ENCODE results near the gene TMCC2.
"Not testable (repeated sequence)": the region's sequence is repeated elsewhere in the genome, so short reads cannot be mapped to it uniquely, and the experiment has no call there.

Gene TMCC2

DNA sequence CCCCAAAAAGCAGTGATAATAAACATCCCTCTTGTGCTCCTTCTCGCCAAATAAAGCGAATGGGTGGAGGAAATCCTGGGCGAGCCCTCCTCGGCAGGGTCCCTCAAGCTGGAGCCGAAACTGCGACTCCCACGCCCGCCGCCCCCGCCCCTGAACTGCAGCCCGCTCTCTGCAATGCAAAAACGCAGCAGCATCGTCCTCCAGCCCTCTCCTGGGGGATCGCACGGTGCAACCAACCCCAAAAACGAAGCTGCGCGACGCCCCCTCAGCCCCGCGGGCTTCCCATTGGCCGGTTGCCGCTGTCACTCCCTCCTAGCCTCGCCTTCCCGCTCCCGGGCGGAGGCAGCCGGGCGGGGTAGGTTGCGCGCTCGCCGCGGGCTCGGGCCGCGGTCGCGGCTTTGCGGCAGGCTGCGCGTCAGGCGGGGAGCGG lies at the start of gene TMCC2:
Gene TMCC2 (plus strand): TSS at position 363 of the 430 bp plus-strand sequence. CDS start 619 bp downstream, outside the sequence.
- peak; percentile 84 for DNase-seq (ENCODE audit: low read depth)

DNA sequence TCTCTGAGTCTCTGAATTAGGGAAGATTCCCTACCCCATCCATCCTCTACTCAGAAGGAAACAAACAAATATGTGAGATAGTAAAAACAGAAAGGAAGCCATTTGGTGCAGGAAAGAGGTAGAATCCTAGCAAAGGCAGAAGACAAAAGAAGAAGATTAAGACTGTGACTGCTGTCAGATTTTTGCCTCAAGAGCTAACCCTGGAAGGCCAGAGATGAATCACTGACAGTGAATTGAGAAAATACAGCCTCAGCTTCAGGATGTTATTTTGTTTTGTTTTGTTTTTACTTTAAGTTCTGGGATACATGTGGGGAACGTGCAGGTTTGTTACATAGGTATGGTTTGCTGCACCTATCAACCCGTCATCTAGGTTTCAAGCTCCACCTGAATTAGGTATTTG lies 47.9 kb upstream of the TMCC2 start:
- no peak for DNase-seq (ENCODE audit: low read depth)

DNA sequence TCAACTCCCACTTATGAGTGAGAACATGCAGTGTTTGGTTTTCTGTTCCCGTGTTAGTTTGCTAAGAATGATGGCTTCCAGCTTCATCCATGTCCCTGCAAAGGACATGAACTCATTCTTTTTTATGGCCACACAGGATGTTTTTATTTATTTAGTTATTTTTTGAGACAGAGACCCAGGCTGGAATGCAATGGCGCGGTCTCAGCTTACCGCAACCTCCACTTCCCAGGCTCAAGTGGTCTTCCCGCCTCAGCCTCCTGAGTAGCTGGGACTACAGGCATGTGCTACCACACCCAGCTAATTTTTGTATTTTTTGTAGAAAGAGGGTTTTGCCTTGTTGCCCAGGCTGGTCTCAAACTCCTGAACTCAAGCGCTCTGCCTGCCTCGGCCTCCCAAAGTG lies 47.4 kb upstream of the TMCC2 start:
- not testable (repeated sequence) for DNase-seq (ENCODE audit: low read depth)

DNA sequence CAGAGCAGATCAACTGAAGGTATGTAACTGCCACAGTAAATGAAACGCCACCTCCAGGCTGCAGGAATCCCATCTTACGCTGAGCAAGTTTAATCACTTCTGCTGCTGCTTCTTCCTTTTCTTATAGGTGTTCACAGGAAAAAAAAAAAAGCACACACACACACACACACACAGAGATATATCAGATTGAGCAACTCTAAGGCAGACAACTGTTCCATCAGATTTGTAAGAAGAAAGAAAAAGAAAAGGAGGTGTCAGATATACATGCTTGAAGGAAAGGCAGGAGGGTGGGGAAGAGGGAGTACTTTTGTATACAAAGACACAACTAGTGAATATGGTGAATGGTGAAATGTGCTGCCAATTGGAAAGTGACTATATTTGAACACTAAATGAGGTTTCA lies 44.8 kb upstream of the TMCC2 start:
- no peak for DNase-seq (ENCODE audit: low read depth)

DNA sequence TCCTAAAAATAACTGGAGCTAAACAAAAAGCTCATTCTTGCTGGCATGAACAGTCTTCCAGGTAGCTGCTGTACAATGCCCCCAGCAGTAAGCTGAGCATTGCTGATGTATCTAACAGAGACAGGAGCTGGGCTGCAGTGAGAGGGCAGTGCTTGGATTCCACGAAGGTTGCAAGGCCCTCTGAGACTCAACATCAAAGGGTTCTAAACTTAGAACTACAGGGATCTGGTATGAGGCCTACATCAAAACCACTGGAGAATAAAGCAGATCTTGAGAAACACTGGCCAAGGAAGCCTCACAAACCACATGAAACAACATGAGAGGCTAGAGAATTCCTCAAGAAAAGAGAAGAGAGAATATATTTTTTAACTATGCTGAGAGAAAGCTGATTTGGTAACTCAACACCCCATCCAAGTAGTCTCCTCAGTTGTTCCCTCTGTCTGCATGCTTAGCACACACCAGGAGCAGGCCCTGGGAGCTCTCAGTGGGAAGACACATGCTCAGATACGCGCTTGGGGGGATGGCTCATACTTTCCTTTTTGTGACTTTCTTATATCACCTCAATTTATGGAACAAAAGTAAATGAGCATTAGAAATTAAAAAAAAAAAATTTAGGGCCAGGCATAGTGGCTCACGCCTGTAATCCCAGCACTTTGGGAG lies 43.9 kb upstream of the TMCC2 start:
- no peak for DNase-seq (ENCODE audit: low read depth)

GRCh38 chr1:205186191-205186590 lies 41.6 kb upstream of the TMCC2 start:
- DNase-seq (ENCODE audit: low read depth): no peak

DNA sequence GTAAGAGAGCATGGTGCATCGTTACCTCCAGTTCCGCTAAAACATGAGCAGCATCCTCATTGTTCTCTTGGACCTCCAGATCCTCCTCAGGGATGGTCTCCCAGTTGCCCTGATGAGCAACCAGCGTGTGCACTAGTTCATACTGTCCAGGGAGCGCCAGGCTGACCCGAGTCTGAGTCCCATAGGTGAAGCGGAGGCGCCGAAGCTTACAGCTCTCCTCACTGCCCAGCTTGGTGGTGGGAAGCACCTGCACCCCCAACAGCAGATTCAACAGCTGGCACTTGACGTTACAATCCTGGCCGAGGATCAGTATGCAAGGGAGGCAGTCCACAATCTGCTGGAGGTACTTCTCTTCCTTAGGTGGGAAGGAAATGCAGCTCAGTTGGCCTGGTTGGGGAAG lies 40.3 kb upstream of the TMCC2 start:
- DNase-seq (ENCODE audit: low read depth): no peak

DNA sequence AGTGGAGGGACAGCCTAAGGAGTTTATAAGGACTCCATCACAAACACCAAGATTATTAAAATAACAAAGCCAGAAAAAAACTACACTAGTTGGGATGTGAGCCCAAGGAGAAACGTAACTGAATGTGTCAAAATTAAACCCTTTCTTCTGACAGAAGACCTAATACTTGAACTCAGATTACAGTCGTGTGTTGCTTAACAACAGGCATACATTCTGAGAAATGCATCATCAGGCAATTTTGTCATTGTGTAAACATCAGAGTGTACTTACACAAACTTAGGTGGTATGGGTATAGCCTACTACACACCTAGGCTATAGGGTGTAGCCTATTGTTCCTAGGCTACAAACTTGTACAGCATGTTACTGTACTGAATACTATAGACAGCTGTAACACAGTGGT lies 39.6 kb upstream of the TMCC2 start:
- no peak for DNase-seq (ENCODE audit: low read depth)

GRCh38 chr1:205188596-205188995 lies 39.1 kb upstream of the TMCC2 start:
- DNase-seq (ENCODE audit: low read depth): no peak

GRCh38 chr1:205189131-205189530 lies 38.6 kb upstream of the TMCC2 start:
- no peak for DNase-seq (ENCODE audit: low read depth)

GRCh38 chr1:205190845-205191577 lies 36.7 kb upstream of the TMCC2 start:
- DNase-seq (ENCODE audit: low read depth): no peak

GRCh38 chr1:205191622-205192021 lies 36.1 kb upstream of the TMCC2 start:
- no peak for DNase-seq (ENCODE audit: low read depth)

- no peak for DNase-seq (ENCODE audit: low read depth)
These were observed 35.5 kb upstream of the TMCC2 start for GRCh38 chr1:205192287-205192686.

- peak; percentile 38 for DNase-seq (ENCODE audit: low read depth)
These were observed 28.4 kb upstream of the TMCC2 start for GRCh38 chr1:205199090-205199930.

DNA sequence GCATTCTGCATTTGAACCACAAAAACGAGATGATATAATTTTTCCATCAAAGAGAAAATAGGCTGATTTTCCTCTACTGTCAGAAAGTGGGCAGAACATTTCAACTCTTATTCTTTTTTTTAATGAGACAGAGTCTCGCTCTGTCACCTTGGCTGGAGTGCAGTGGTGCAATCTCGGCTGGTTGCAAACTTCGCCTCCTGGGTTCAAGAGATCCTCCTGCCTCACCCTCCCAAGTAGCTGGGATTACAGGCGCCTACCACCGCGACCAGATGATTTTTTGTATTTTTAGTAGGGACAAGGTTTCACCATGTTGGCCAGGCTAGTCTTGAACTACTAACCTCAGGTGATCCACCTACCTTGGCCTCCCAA lies 27.8 kb upstream of the TMCC2 start:
- DNase-seq (ENCODE audit: low read depth): no peak

DNA sequence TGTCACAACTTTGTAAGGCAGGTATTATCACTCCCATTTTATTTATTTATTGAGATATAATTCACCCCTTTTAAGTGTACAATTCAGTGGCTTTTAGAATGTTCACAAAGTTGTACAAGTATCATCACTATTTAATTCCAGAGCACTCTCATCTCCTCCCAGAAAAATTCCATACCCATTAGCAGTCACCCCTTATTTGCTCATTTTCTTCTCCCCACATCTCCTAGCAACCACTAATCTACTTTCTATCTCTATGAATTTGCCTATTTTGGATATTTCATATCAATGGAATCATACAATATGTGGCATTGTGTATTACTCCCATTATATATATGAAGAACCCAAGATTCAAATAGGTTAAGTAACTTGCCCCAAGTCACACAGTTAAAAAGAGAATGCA lies 23.2 kb upstream of the TMCC2 start:
- no peak for DNase-seq (ENCODE audit: low read depth)

GRCh38 chr1:205205055-205205454 lies 22.7 kb upstream of the TMCC2 start:
- no peak for DNase-seq (ENCODE audit: low read depth)

GRCh38 chr1:205208811-205209210 lies 18.9 kb upstream of the TMCC2 start:
- no peak for DNase-seq (ENCODE audit: low read depth)

DNA sequence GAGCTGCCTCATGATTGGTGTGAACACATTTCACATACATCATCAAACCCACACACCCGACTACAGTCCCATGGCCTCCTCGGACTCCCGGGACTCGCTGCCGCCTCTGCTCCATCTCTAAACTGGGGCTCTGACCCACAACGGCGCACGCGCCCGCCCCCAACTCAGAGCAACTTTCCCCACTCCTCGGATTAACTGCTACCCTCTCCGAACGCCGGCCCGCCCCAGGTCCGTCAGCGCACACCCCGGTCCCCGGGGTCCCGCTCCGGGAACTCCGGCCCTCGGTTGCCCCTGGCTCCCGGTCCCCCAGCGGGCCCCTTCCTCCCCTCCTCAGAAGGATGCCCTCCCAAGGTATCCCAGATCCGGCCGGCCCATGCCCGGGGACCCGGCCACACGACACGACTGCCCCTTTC lies 17.0 kb upstream of the TMCC2 start:
- DNase-seq (ENCODE audit: low read depth): no peak

DNA sequence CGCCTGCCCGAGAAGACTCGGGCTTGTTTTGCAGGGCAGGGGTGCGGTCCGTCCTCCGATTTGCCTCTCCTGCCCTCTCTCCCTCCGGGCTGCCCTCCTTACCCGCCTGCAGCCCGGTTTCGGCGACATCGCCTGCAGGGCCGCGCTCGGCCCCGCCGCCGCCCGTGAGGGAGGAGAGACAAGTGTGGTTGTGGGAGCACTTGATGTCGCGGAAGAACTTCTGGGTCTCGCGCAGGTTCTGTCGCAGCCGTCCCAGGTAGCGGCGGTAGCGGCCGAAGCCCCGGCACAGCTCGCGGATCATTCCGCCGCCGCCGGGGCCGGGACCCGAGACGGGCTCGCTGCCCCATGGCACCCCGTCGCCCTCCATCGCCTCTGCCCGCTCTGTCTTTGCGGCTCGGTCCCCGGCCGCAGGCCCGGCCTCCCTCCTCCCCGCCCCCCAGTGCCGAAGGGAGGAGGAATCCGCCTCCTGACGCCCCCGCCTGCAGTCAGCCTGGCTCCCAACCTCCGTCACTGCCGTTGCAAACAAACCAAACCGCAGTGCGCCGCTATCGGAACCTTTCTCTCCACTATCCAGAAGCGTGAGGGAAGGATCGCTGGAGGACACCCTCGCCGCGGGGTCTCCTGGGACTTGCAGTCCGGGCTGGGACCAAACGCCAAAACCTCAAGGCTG lies 16.4 kb upstream of the TMCC2 start, which contains the start of gene DSTYK:
Gene DSTYK (minus strand): TSS at position 534 of the 670 bp plus-strand sequence. CDS start 167 bp downstream, at position 367.
- DNase-seq (ENCODE audit: low read depth): peak; percentile 87

DNA sequence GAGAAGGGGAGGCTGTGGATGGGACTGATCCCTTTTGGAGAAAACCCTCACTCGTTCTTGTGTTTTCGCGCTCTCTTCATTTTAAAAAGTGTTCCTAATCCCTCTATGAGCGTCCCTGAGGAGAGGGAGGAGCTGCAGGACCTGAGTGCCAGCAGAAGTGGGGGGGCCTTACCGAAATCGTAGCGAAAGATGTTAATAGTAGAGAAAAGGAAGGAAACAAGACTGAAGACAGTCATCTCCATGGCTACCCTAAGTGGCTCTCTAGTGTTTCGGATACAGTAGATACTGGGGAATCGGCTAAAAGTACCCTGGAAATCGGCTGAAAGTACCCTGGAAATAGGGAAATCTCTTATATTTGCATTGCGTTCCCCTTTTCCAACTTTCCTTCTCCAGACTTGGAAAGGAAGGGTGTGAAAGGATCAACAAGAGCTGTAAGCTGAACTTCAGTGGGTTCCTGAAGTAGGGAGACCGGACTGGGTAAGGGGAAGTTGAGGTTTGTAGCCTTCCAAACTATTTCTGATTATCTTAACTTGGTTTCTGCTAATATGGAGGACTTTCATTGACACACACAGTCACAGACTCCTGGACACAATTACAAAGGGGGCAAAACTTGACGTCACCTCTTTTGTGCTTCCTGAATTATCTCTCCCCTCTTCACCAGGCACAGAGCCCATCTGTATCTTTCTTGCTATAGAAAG lies 15.8 kb upstream of the TMCC2 start:
- no peak for DNase-seq (ENCODE audit: low read depth)

- no peak for DNase-seq (ENCODE audit: low read depth)
These were observed 13.0 kb upstream of the TMCC2 start for GRCh38 chr1:205214756-205215155.
